Measurements from ENCODE around the gene HLF.

HLF gene

GRCh38 chr17:55312852-55313251 lies 48.1 kb downstream of the HLF start:
- H3K9ac ChIP-seq (ENCODE audit: low read length), result no peak overlapping the region
- no peaks in the 10 kb centered on the region for H3K9me3 ChIP-seq (replicated peaks; ENCODE audit: insufficient read depth, low read length)
- no peaks in the 10 kb centered on the region for H3K27me3 ChIP-seq (replicated peaks; ENCODE audit: insufficient read depth, low read length)
- TF ChIP-seq CTCF (IDR thresholded peaks at IDR 0.05; ENCODE audit: low read length) (no peak), EZH2phosphoT487 (IDR thresholded peaks at IDR 0.05; ENCODE audit: low read length) (no peak), EZH2 (optimal IDR thresholded peaks at IDR 0.05; ENCODE audit: low read depth, low read length) (no peak)
- no peak overlapping the region for H2AFZ ChIP-seq (ENCODE audit: low read length)
- no peaks in the 10 kb centered on the region for H3F3A ChIP-seq (ENCODE audit: insufficient read depth, low read length)
- H3K36me3 ChIP-seq (replicated peaks; ENCODE audit: insufficient read depth, low read length), result no peaks in the 10 kb centered on the region
- H3K4me3 ChIP-seq (ENCODE audit: low read length), result no peak overlapping the region
- no peak overlapping the region for H3K27ac ChIP-seq (ENCODE audit: low read length)
- DNase-seq, result no peak
- H3K4me2 ChIP-seq (ENCODE audit: low read depth, low read length), result no peak overlapping the region
- H4K20me1 ChIP-seq (ENCODE audit: insufficient read depth, low read length), result no peaks in the 10 kb centered on the region
- no peaks in the 10 kb centered on the region for H3K4me1 ChIP-seq (ENCODE audit: low read length)
- no peaks in the 10 kb centered on the region for H3K9me2 ChIP-seq (replicated peaks; ENCODE audit: insufficient read depth, low read length)
- H3K79me2 ChIP-seq (ENCODE audit: low read length), result no peaks in the 10 kb centered on the region

GRCh38 chr17:55314061-55314783 lies 49.5 kb downstream of the HLF start:
- TF ChIP-seq CTCF (IDR thresholded peaks at IDR 0.05; ENCODE audit: low read length), result no peak
- TF ChIP-seq EZH2 (optimal IDR thresholded peaks at IDR 0.05; ENCODE audit: low read depth, low read length), result no peak
- TF ChIP-seq EZH2phosphoT487 (IDR thresholded peaks at IDR 0.05; ENCODE audit: low read length), result no peak
- Histone ChIP-seq H3K9ac (ENCODE audit: low read length) (no peak overlapping the region), H4K20me1 (ENCODE audit: insufficient read depth, low read length) (no peaks in the 10 kb centered on the region), H3K4me3 (ENCODE audit: low read length) (no peak overlapping the region), H3K9me2 (replicated peaks; ENCODE audit: insufficient read depth, low read length) (no peaks in the 10 kb centered on the region), H3K36me3 (replicated peaks; ENCODE audit: insufficient read depth, low read length) (no peaks in the 10 kb centered on the region), H2AFZ (ENCODE audit: low read length) (no peak overlapping the region), H3K27ac (ENCODE audit: low read length) (no peak overlapping the region), H3K27me3 (replicated peaks; ENCODE audit: insufficient read depth, low read length) (no peaks in the 10 kb centered on the region), H3F3A (ENCODE audit: insufficient read depth, low read length) (no peaks in the 10 kb centered on the region), H3K79me2 (ENCODE audit: low read length) (no peaks in the 10 kb centered on the region), H3K4me1 (ENCODE audit: low read length) (no peaks in the 10 kb centered on the region), H3K4me2 (ENCODE audit: low read depth, low read length) (no peak overlapping the region), H3K9me3 (replicated peaks; ENCODE audit: insufficient read depth, low read length) (no peaks in the 10 kb centered on the region)
- no peak for DNase-seq

- Histone ChIP-seq H3K9ac (ENCODE audit: low read length) (no peak overlapping the region), H3K4me2 (ENCODE audit: low read depth, low read length) (no peak overlapping the region), H3K36me3 (replicated peaks; ENCODE audit: insufficient read depth, low read length) (no peaks in the 10 kb centered on the region), H2AFZ (ENCODE audit: low read length) (no peak overlapping the region), H4K20me1 (ENCODE audit: insufficient read depth, low read length) (no peaks in the 10 kb centered on the region), H3K4me1 (ENCODE audit: low read length) (no peaks in the 10 kb centered on the region), H3K27me3 (replicated peaks; ENCODE audit: insufficient read depth, low read length) (no peaks in the 10 kb centered on the region), H3K9me3 (replicated peaks; ENCODE audit: insufficient read depth, low read length) (no peaks in the 10 kb centered on the region), H3K27ac (ENCODE audit: low read length) (no peak overlapping the region), H3K79me2 (ENCODE audit: low read length) (no peaks in the 10 kb centered on the region), H3K4me3 (ENCODE audit: low read length) (no peak overlapping the region), H3F3A (ENCODE audit: insufficient read depth, low read length) (no peaks in the 10 kb centered on the region), H3K9me2 (replicated peaks; ENCODE audit: insufficient read depth, low read length) (no peaks in the 10 kb centered on the region)
- TF ChIP-seq EZH2phosphoT487 (IDR thresholded peaks at IDR 0.05; ENCODE audit: low read length) (no peak), CTCF (IDR thresholded peaks at IDR 0.05; ENCODE audit: low read length) (no peak), EZH2 (optimal IDR thresholded peaks at IDR 0.05; ENCODE audit: low read depth, low read length) (no peak)
- no peak for DNase-seq
Observed at GRCh38 chr17:55314784-55315491, 50.2 kb downstream of the HLF start.

All from MM.1S (cell line).